ENCODE results near the gene ERGIC3.

DNA sequence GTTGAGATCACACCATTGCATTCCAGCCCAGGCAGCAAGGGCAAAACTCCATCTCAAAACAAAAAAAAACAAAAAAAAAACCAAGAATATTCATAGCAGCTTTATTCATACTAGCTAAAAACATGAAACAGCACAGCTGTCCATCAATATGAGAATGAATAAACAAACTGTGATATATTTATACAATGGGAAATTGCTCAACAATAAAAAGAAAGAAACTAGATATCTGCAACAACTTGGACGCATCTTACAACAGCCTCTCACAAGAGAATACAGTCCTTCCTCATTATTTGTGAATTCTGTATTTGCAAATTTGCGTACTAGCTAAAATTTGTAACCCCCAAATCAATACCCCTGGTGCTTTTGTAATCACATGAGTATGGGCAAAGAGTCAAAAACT, 45.6 kb downstream of the ERGIC3 start:
- TF ChIP-seq POLR2AphosphoS5 (IDR thresholded peaks at IDR 0.05; ENCODE audit: insufficient read depth in 1 of 2, low read depth in 1 of 2) (no peak), CTCF (IDR thresholded peaks at IDR 0.05) (no peak)

Measured in vagina (tissue), 2 donors.